B cell (primary cell): ENCODE results near the gene CXorf65. TPM values are rescaled to one million over a fixed set of nuclear protein-coding genes. Genes with fewer than 3 reads are reported as not detected.

Experiments
- ATAC-seq: fragments of 200-7000 bp; cut with Tn5 transposase; one replicate; pipeline ENCODE4 v1.10.0; 2021; ENCODE audit warnings: low read depth, mild to moderate bottlenecking, moderate number of reproducible peaks, moderate library complexity
- CTCF ChIA-PET: fragments of 350-600 bp; sonication (Branson Sonifier 250); formaldehyde crosslinking; loops from one replicate; lab custom pipeline; 2021; ENCODE audit warnings: antibody characterized with exemption, inconsistent platforms; lab: Charles Lee
- POLR2A ChIA-PET: fragments of 350-600 bp; sonication (Branson Sonifier 250); formaldehyde crosslinking; loops from one replicate; lab custom pipeline; 2021; ENCODE audit warnings: antibody characterized with exemption; lab: Charles Lee
- DNase-seq: peaks from one replicate; pipeline ENCODE4 v3.0.0; 2013
- H2AFZ ChIP-seq: 2 replicates; pipeline ENCODE4 v1.6.1; 2012; ENCODE audit warnings: mild to moderate bottlenecking, low read depth, low read length; ENCODE audit not compliant: insufficient read depth, poor library complexity, severe bottlenecking
- H3K27ac ChIP-seq, 2 donors: 1 replicate in 1 of 2; 2 replicates in 1 of 2; pipeline ENCODE4 v1.5.1; 2012 to 2013; ENCODE audit warnings: low read length in 2 of 2, mild to moderate bottlenecking in 2 of 2, moderate library complexity in 1 of 2
- H3K27me3 ChIP-seq, 4 experiments: fragments of 200-600 bp in 1 of 4; sonication (generic) in 1 of 4; replicated peaks in 1 of 4; 1 replicate in 2 of 4; 2 replicates in 2 of 4; pipeline versions ENCODE4 v1.6.1 to v1.7.0; 2013 to 2016; ENCODE audit warnings: low read length in 3 of 4, mild to moderate bottlenecking in 2 of 4, mixed read lengths in 1 of 4, moderate library complexity in 1 of 4; ENCODE audit not compliant: insufficient read depth in 4 of 4, control insufficient read depth in 3 of 4; ENCODE audit errors: control extremely low read depth in 1 of 4
- H3K36me3 ChIP-seq, 2 experiments: replicated peaks in 1 of 2; 1 replicate in 1 of 2; 2 replicates in 1 of 2; pipeline versions ENCODE4 v1.6.1 to v1.7.1; 2013; ENCODE audit warnings: low read length in 1 of 2; ENCODE audit not compliant: insufficient read depth in 2 of 2, control insufficient read depth in 1 of 2; ENCODE audit errors: control extremely low read depth in 1 of 2, extremely low read depth in 1 of 2
- H3K4me1 ChIP-seq, 2 donors: fragments of 200-600 bp in 1 of 2; sonication (generic) in 1 of 2; 1 replicate in 1 of 2; 2 replicates in 1 of 2; pipeline versions ENCODE4 v1.5.1 to v1.6.1; 2013 to 2017; ENCODE audit warnings: low read length in 2 of 2; ENCODE audit not compliant: control insufficient read depth in 2 of 2, insufficient read depth in 2 of 2
- H3K4me2 ChIP-seq: replicated peaks from 2 replicates; pipeline ENCODE3; 2012; ENCODE audit warnings: mild to moderate bottlenecking, low read depth, low read length; ENCODE audit not compliant: poor library complexity, severe bottlenecking
- H3K4me3 ChIP-seq, 5 experiments: fragments of 200-600 bp in 1 of 5; sonication (generic) in 1 of 5; 1 replicate in 3 of 5; 2 replicates in 2 of 5; pipeline versions ENCODE4 v1.5.1 to v1.7.0; 2011 to 2016; ENCODE audit warnings: low read length in 4 of 5, mild to moderate bottlenecking in 4 of 5, low read depth in 2 of 5, control low read depth in 1 of 5, moderate library complexity in 1 of 5; ENCODE audit not compliant: insufficient read depth in 1 of 5; ENCODE audit errors: control extremely low read depth in 1 of 5, extremely low read depth in 1 of 5
- H3K79me2 ChIP-seq: fragments of 200-600 bp; sonication (generic); one replicate; pipeline ENCODE4 v1.6.0; 2016; ENCODE audit warnings: low read length; ENCODE audit not compliant: control insufficient read depth, insufficient read depth
- H3K9ac ChIP-seq: fragments of 200-600 bp; sonication (generic); 2 replicates; pipeline ENCODE4 v1.6.1; 2017; ENCODE audit warnings: mild to moderate bottlenecking, low read length, moderate library complexity
- H3K9me3 ChIP-seq, 3 donors: one replicate each; pipeline versions ENCODE4 v1.6.1 to v1.7.1; 2013; ENCODE audit warnings: low read length in 2 of 3; ENCODE audit not compliant: control insufficient read depth in 2 of 3, insufficient read depth in 1 of 3; ENCODE audit errors: control extremely low read depth in 1 of 3
- H4K20me1 ChIP-seq: 2 replicates; pipeline ENCODE4 v1.6.0; 2012; ENCODE audit warnings: mild to moderate bottlenecking, low read length; ENCODE audit not compliant: insufficient read depth, control insufficient read depth, poor library complexity, severe bottlenecking
- H3K27ac Mint-ChIP-seq: one replicate; pipeline ENCODE4 v1.8.0; 2021; ENCODE audit warnings: mixed read lengths
- H3K27me3 Mint-ChIP-seq: one replicate; pipeline ENCODE4 v1.8.0; 2021; ENCODE audit warnings: mixed read lengths
- H3K4me1 Mint-ChIP-seq: one replicate; pipeline ENCODE4 v1.8.0; 2021; ENCODE audit warnings: mixed read lengths
- H3K4me3 Mint-ChIP-seq: one replicate; pipeline ENCODE4 v1.8.0; 2021; ENCODE audit warnings: mixed read lengths
- H3K9me3 Mint-ChIP-seq: one replicate; pipeline ENCODE4 v1.8.0; 2022; ENCODE audit warnings: mixed read lengths; ENCODE audit not compliant: insufficient read depth
- EZH2 ChIP-seq: IDR thresholded peaks from 2 replicates; pipeline ENCODE4 v1.6.1; 2012; ENCODE audit warnings: borderline replicate concordance, low read depth, mild to moderate bottlenecking, moderate library complexity, low read length; ENCODE audit not compliant: insufficient read depth, poor library complexity, severe bottlenecking
- intact Hi-C: fragments of 100-400 bp; cut with micrococcal nuclease; formaldehyde crosslinking; loops from one replicate; pipeline ENCODE4 v1.10.0; 2022
- polyA plus RNA-seq: library from polyadenylated mRNA; depleted of rRNA; stranded (reverse); fragments of >200 nt; gene quantifications from 2 replicates; pipeline ENCODE4 v1.2.3, GENCODE V29; 2012
- small RNA-seq: library from RNA; depleted of rRNA; stranded (forward); fragments of <200 nt; gene quantifications from one replicate; pipeline ENCODE3, GENCODE V24; 2012; ENCODE audit warnings: low replicate concordance, low read depth; ENCODE audit not compliant: insufficient read length
- total RNA-seq, 2 donors: library from RNA; stranded (reverse); fragments of 120-200 nt in 1 of 2; gene quantifications; 1 replicate in 1 of 2; 2 replicates in 1 of 2; pipeline versions ENCODE4 v1.2.3 to v1.2.4, GENCODE V29; 2013 to 2022
- TF ChIP-seq, protein P1 (sequence below): fragments of 200-600 bp; IDR thresholded peaks from one replicate; pipeline ENCODE4 v1.8.0; 2022; ENCODE audit warnings: antibody characterized with exemption, mild to moderate bottlenecking

Gene CXorf65
- total and polyA plus RNA-seq, 2 donors (not counting 1 experiment from before 2014, with no cell fraction given), result 25.6 to 49.6 TPM

DNA sequence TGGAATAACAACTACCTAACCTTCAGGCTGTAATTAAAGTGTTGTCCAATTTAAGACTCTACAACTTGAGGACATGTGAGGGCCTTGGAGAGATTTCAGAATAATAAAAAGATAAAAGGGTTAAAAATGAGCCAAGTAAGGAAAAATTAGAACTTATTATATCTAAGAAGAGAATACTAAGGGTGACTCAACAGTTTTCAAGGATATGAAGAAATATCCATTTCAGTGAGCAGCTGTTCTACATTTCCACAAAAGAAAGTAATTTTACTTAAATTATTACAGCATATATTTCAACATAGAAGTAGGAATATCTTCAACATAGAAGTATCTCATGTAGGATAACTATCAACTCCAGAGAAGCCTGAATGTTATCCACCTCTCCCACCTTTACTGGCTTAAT lies 49.7 kb downstream of the CXorf65 start:
- Mint-ChIP-seq H3K9me3 (no peaks in the 10 kb centered on the region), H3K4me1 (peaks cover 18% of the 10 kb centered on the region), H3K27me3 (no peaks in the 10 kb centered on the region), H3K4me3 (no peak overlapping the region), H3K27ac (no peak overlapping the region)
- no peaks in the 10 kb centered on the region for H3K9me3 ChIP-seq
- H3K4me1 ChIP-seq, result peaks cover 0 to 3% of the 10 kb centered on the region in 2 donors
- H3K4me3 ChIP-seq, result no peak overlapping the region
- peak overlapping the region in 1 of 2 donors; percentile 4 for H3K27ac ChIP-seq
- ChIA-PET POLR2A (no interaction called here), CTCF (no interaction called here)
- H3K27me3 ChIP-seq, result no peaks in the 10 kb centered on the region
- no peak overlapping the region for H3K9ac ChIP-seq
- no peak for DNase-seq
- TF ChIP-seq, protein P1, sequence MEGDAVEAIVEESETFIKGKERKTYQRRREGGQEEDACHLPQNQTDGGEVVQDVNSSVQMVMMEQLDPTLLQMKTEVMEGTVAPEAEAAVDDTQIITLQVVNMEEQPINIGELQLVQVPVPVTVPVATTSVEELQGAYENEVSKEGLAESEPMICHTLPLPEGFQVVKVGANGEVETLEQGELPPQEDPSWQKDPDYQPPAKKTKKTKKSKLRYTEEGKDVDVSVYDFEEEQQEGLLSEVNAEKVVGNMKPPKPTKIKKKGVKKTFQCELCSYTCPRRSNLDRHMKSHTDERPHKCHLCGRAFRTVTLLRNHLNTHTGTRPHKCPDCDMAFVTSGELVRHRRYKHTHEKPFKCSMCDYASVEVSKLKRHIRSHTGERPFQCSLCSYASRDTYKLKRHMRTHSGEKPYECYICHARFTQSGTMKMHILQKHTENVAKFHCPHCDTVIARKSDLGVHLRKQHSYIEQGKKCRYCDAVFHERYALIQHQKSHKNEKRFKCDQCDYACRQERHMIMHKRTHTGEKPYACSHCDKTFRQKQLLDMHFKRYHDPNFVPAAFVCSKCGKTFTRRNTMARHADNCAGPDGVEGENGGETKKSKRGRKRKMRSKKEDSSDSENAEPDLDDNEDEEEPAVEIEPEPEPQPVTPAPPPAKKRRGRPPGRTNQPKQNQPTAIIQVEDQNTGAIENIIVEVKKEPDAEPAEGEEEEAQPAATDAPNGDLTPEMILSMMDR, result no peak
- no peak for TF ChIP-seq EZH2
- H2AFZ ChIP-seq, result no peak overlapping the region
- no peaks in the 10 kb centered on the region for H3K79me2 ChIP-seq
- H4K20me1 ChIP-seq, result no peaks in the 10 kb centered on the region
- intact Hi-C loops, result no loop called here
- ATAC-seq, result no peak
- H3K4me2 ChIP-seq, result no peak overlapping the region
- H3K36me3 ChIP-seq, result peaks cover 5 to 19% of the 10 kb centered on the region in 2 experiments

Small RNAs within 50 kb of the gene (small RNA-seq; reads per million reads assigned to genes)
- not detected for gene CXorf65

Other genes starting within 250 kb of the CXorf65 start
- gene TEX11, start 198.0 kb downstream of the CXorf65 start, total RNA-seq, result not detected in 2 replicates
- not detected in 2 replicates for gene TEX11, start 198.0 kb downstream of the CXorf65 start, polyA plus RNA-seq
- 0.20 and 0.27 TPM in 2 replicates for gene SLC7A3, start 175.6 kb downstream of the CXorf65 start, total RNA-seq
- gene SLC7A3, start 175.6 kb downstream of the CXorf65 start, polyA plus RNA-seq, result not detected in 2 replicates
- 32.6 and 42.9 TPM in 2 replicates for gene SNX12, start 38.4 kb downstream of the CXorf65 start, total RNA-seq
- 10.5 and 11.5 TPM in 2 replicates for gene SNX12, start 38.4 kb downstream of the CXorf65 start, polyA plus RNA-seq
- gene FOXO4, start 10.9 kb downstream of the CXorf65 start, total RNA-seq, result 41.4 and 48.7 TPM in 2 replicates
- 6.8 and 13.4 TPM in 2 replicates for gene FOXO4, start 10.9 kb downstream of the CXorf65 start, polyA plus RNA-seq
- gene IL2RG, start 4.8 kb upstream of the CXorf65 start, total RNA-seq, result 276 and 297 TPM in 2 replicates
- gene IL2RG, start 4.8 kb upstream of the CXorf65 start, polyA plus RNA-seq, result 349 and 419 TPM in 2 replicates
- gene MED12, start 11.9 kb upstream of the CXorf65 start, total RNA-seq, result 118 and 123 TPM in 2 replicates
- gene MED12, start 11.9 kb upstream of the CXorf65 start, polyA plus RNA-seq, result 21.8 and 34.1 TPM in 2 replicates
- gene NLGN3, start 38.1 kb upstream of the CXorf65 start, total RNA-seq, result 1.0 and 1.3 TPM in 2 replicates
- 0.81 and 1.1 TPM in 2 replicates for gene NLGN3, start 38.1 kb upstream of the CXorf65 start, polyA plus RNA-seq
- gene GJB1, start 116.5 kb upstream of the CXorf65 start, total RNA-seq, result not detected in 2 replicates
- not detected in 2 replicates for gene GJB1, start 116.5 kb upstream of the CXorf65 start, polyA plus RNA-seq
- gene ZMYM3, start 147.4 kb upstream of the CXorf65 start, total RNA-seq, result 40.0 and 40.6 TPM in 2 replicates
- gene ZMYM3, start 147.4 kb upstream of the CXorf65 start, polyA plus RNA-seq, result 19.1 and 21.8 TPM in 2 replicates
- 286 TPM in 2 replicates for gene NONO, start 176.9 kb upstream of the CXorf65 start, total RNA-seq
- gene NONO, start 176.9 kb upstream of the CXorf65 start, polyA plus RNA-seq, result 112 and 181 TPM in 2 replicates
- 3.7 and 4.3 TPM in 2 replicates for gene ITGB1BP2, start 195.0 kb upstream of the CXorf65 start, total RNA-seq
- gene ITGB1BP2, start 195.0 kb upstream of the CXorf65 start, polyA plus RNA-seq, result 1.9 and 2.2 TPM in 2 replicates